ENCODE measurements around the gene NECTIN4. TPM values are rescaled to one million over a fixed set of nuclear protein-coding genes. Genes with fewer than 3 reads are reported as not detected.
"Not testable (repeated sequence)": the region's sequence is repeated elsewhere in the genome, so short reads cannot be mapped to it uniquely, and the experiment has no call there.

The NECTIN4 gene
- total RNA-seq, 2 experiments from 2014 or later = 0.05 TPM; not detected in 1

GRCh38 chr1:161038523-161039153 lies 50.7 kb downstream of the NECTIN4 start, which contains the start of gene TSTD1:
Gene TSTD1, minus strand, starts transcription at chr1:161038964. Its CDS starts 75 bp downstream, at chr1:161038889.
- peak; percentile 93 for DNase-seq
- Mint-ChIP-seq H3K9me3 (no peaks in the 10 kb centered on the region), H3K36me3 (peaks cover 25% of the 10 kb centered on the region), H3K4me3 (peak within 1 kb of the TSS; percentile 91), H3K27ac (peak within 1 kb of the TSS; percentile 82), H3K4me1 (ENCODE audit: low read depth) (peaks cover 36% of the 10 kb centered on the region), H3K27me3 (no peaks in the 10 kb centered on the region)
- ChIA-PET POLR2A (interaction anchor here (0.6 to 2.4 kb wide), 9 partner anchors 8 to 79 kb away, joined by 3 to 9 read pairs (median 4); partner anchors contain the start of genes ARHGAP30, F11R, NIT1 and PFDN2), CTCF (interaction anchor here (0.6 to 11.2 kb wide), 7 partner anchors 8 to 700 kb away, joined by 3 to 153 read pairs (median 4); partner anchors contain the start of gene KLHDC9)
- intact Hi-C loops (cut with micrococcal nuclease) = loop anchor here (2.0 kb wide), 1 partner anchor 18 kb away; the partner anchor contains the start of gene F11R

- Mint-ChIP-seq H3K27ac (peak overlapping the region; percentile 82), H3K36me3 (peaks cover 24% of the 10 kb centered on the region), H3K27me3 (no peaks in the 10 kb centered on the region), H3K4me1 (ENCODE audit: low read depth) (peaks cover 38% of the 10 kb centered on the region), H3K9me3 (no peaks in the 10 kb centered on the region), H3K4me3 (peak overlapping the region; percentile 91)
- intact Hi-C loops (cut with micrococcal nuclease) = loop anchor here (2.0 kb wide), 1 partner anchor 17 kb away; the partner anchor contains the start of gene F11R
- CTCF ChIA-PET = interaction anchor here (0.6 to 11.2 kb wide), 7 partner anchors 17 to 700 kb away, joined by 3 to 153 read pairs (median 4); partner anchors contain the start of genes F11R and KLHDC9
- DNase-seq = no peak
- POLR2A ChIA-PET = interaction anchor here (0.6 to 2.4 kb wide), 7 partner anchors 9 to 80 kb away, joined by 3 to 9 read pairs (median 4); partner anchors contain the start of genes ARHGAP30, F11R, NIT1 and PFDN2
These were observed 51.5 kb downstream of the NECTIN4 start for GRCh38 chr1:161037661-161038522.

- ChIA-PET CTCF (interaction anchor here (1.3 to 2.3 kb wide), 2 partner anchors 8 to 13 kb away, joined by 4 to 8 read pairs; partner anchors contain the start of gene F11R), POLR2A (interaction anchor here (0.7 kb wide), 1 partner anchor 13 kb away, joined by 3 read pairs; no protein-coding TSS in a partner anchor)
- Mint-ChIP-seq H3K27me3 (no peaks in the 10 kb centered on the region), H3K4me1 (ENCODE audit: low read depth) (peaks cover 32% of the 10 kb centered on the region), H3K36me3 (peaks cover 8% of the 10 kb centered on the region), H3K27ac (no peak overlapping the region), H3K9me3 (no peaks in the 10 kb centered on the region), H3K4me3 (no peak overlapping the region)
- no peak for DNase-seq
- intact Hi-C loops (cut with micrococcal nuclease) = no loop called here
These were observed 55.6 kb downstream of the NECTIN4 start for GRCh38 chr1:161033751-161034150.

GRCh38 chr1:161032409-161032808 lies 56.9 kb downstream of the NECTIN4 start:
- no peak overlapping the region for H3K4me3 Mint-ChIP-seq

GRCh38 chr1:161031874-161032273 lies 57.5 kb downstream of the NECTIN4 start:
- DNase-seq = no peak
- ChIA-PET CTCF (interaction anchor here (1.2 to 2.3 kb wide), 2 partner anchors 11 to 35 kb away, joined by 3 to 8 read pairs; partner anchors contain the start of gene F11R), POLR2A (interaction anchor here (0.6 to 1.3 kb wide), 2 partner anchors 13 to 133 kb away, joined by 3 to 4 read pairs; partner anchors contain the start of gene USF1)
- Mint-ChIP-seq H3K4me1 (ENCODE audit: low read depth) (peaks cover 28% of the 10 kb centered on the region), H3K27ac (no peak overlapping the region), H3K27me3 (no peaks in the 10 kb centered on the region), H3K4me3 (no peak overlapping the region), H3K9me3 (peaks cover 7% of the 10 kb centered on the region), H3K36me3 (peaks cover 15% of the 10 kb centered on the region)
- intact Hi-C loops (cut with micrococcal nuclease) = no loop called here

More at GRCh38 chr1:161032409-161032808, 56.9 kb downstream of the NECTIN4 start:
- peak overlapping the region; percentile 49 for H3K27ac Mint-ChIP-seq
- CTCF ChIA-PET = interaction anchor here (1.3 to 2.3 kb wide), 2 partner anchors 9 to 11 kb away, joined by 4 to 8 read pairs; partner anchors contain the start of gene F11R
- DNase-seq = no peak
- intact Hi-C loops (cut with micrococcal nuclease) = no loop called here
- H3K36me3 Mint-ChIP-seq = peaks cover 11% of the 10 kb centered on the region
- no peaks in the 10 kb centered on the region for H3K27me3 Mint-ChIP-seq
- POLR2A ChIA-PET = interaction anchor here (0.6 to 1.3 kb wide), 3 partner anchors 13 to 132 kb away, joined by 3 to 4 read pairs (median 3); partner anchors contain the start of gene USF1
- H3K4me1 Mint-ChIP-seq (ENCODE audit: low read depth) = peaks cover 26% of the 10 kb centered on the region
- H3K9me3 Mint-ChIP-seq = peaks cover 2% of the 10 kb centered on the region

- not testable (repeated sequence) for DNase-seq, H3K27me3 Mint-ChIP-seq, H3K27ac Mint-ChIP-seq
These were observed 59.9 kb downstream of the NECTIN4 start for GRCh38 chr1:161029466-161029865.

GRCh38 chr1:161026954-161027353 lies 62.4 kb downstream of the NECTIN4 start:
- Mint-ChIP-seq H3K36me3 (peaks cover 17% of the 10 kb centered on the region), H3K4me1 (ENCODE audit: low read depth) (peaks cover 20% of the 10 kb centered on the region)
- H3K27ac Mint-ChIP-seq; H3K4me3 Mint-ChIP-seq; H3K9me3 Mint-ChIP-seq; intact Hi-C loops (cut with micrococcal nuclease); H3K27me3 Mint-ChIP-seq; DNase-seq: not testable (repeated sequence)
- ChIA-PET POLR2A (interaction anchor here (0.7 to 0.9 kb wide), 3 partner anchors 11 to 78 kb away, joined by 3 read pairs; partner anchors contain the start of gene USF1), CTCF (interaction anchor here (1.4 kb wide), 1 partner anchor 29 kb away, joined by 4 read pairs; no protein-coding TSS in a partner anchor)

More at GRCh38 chr1:161029466-161029865, 59.9 kb downstream of the NECTIN4 start:
- H3K9me3 Mint-ChIP-seq; POLR2A ChIA-PET; H3K4me3 Mint-ChIP-seq; CTCF ChIA-PET; intact Hi-C loops (cut with micrococcal nuclease): not testable (repeated sequence)
- peaks cover 17% of the 10 kb centered on the region for H3K36me3 Mint-ChIP-seq
- peaks cover 28% of the 10 kb centered on the region for H3K4me1 Mint-ChIP-seq (ENCODE audit: low read depth)

- CTCF ChIA-PET = interaction anchor here (0.9 to 2.8 kb wide), 3 partner anchors 19 to 77 kb away, joined by 4 to 14 read pairs (median 5); no protein-coding TSS in a partner anchor
- H3K27ac Mint-ChIP-seq; H3K27me3 Mint-ChIP-seq; H3K9me3 Mint-ChIP-seq; H3K36me3 Mint-ChIP-seq; intact Hi-C loops (cut with micrococcal nuclease); H3K4me3 Mint-ChIP-seq; DNase-seq: not testable (repeated sequence)
- POLR2A ChIA-PET = interaction anchor here (0.8 to 2.2 kb wide), 3 partner anchors 9 to 25 kb away, joined by 3 to 6 read pairs (median 3); partner anchors contain the start of gene TSTD1
- H3K4me1 Mint-ChIP-seq (ENCODE audit: low read depth) = peaks cover 52% of the 10 kb centered on the region
These were observed 66.9 kb downstream of the NECTIN4 start for GRCh38 chr1:161022432-161022831.

GRCh38 chr1:161021970-161022353 lies 67.4 kb downstream of the NECTIN4 start:
- POLR2A ChIA-PET = interaction anchor here (1.0 to 2.2 kb wide), 4 partner anchors 9 to 146 kb away, joined by 3 to 6 read pairs (median 4); partner anchors contain the start of gene TSTD1
- H3K36me3 Mint-ChIP-seq = peaks cover 3% of the 10 kb centered on the region
- H3K27ac Mint-ChIP-seq = peak overlapping the region; percentile 82
- peaks cover 3% of the 10 kb centered on the region for H3K9me3 Mint-ChIP-seq
- no peak for DNase-seq
- intact Hi-C loops (cut with micrococcal nuclease) = loop anchor here (1.0 to 2.0 kb wide), 4 partner anchors 9 to 97 kb away; partner anchors contain the start of genes ARHGAP30, NIT1, PFDN2 and TSTD1
- H3K4me1 Mint-ChIP-seq (ENCODE audit: low read depth) = peaks cover 50% of the 10 kb centered on the region
- CTCF ChIA-PET = interaction anchor here (1.4 to 2.8 kb wide), 5 partner anchors 11 to 77 kb away, joined by 4 to 14 read pairs (median 5); no protein-coding TSS in a partner anchor
- H3K4me3 Mint-ChIP-seq = peak overlapping the region; percentile 86
- no peaks in the 10 kb centered on the region for H3K27me3 Mint-ChIP-seq

GRCh38 chr1:161021165-161021969 lies 68.0 kb downstream of the NECTIN4 start:
- DNase-seq = peak; percentile 92
- H3K27me3 Mint-ChIP-seq = no peaks in the 10 kb centered on the region
- peak overlapping the region; percentile 82 for H3K27ac Mint-ChIP-seq
- ChIA-PET CTCF (interaction anchor here (1.3 to 2.8 kb wide), 8 partner anchors 12 to 78 kb away, joined by 4 to 14 read pairs (median 5); partner anchors contain the start of genes KLHDC9 and USF1), POLR2A (interaction anchor here (0.8 to 2.2 kb wide), 7 partner anchors 8 to 147 kb away, joined by 3 to 10 read pairs (median 4); partner anchors contain the start of genes ARHGAP30, TSTD1 and USF1)
- intact Hi-C loops (cut with micrococcal nuclease) = loop anchor here (1.0 to 2.0 kb wide), 4 partner anchors 8 to 97 kb away; partner anchors contain the start of genes ARHGAP30, NIT1, PFDN2 and TSTD1
- no peaks in the 10 kb centered on the region for H3K36me3 Mint-ChIP-seq
- H3K4me3 Mint-ChIP-seq = peak overlapping the region; percentile 86
- peaks cover 51% of the 10 kb centered on the region for H3K4me1 Mint-ChIP-seq (ENCODE audit: low read depth)
- H3K9me3 Mint-ChIP-seq = no peaks in the 10 kb centered on the region

Data from activated CD4-positive, alpha-beta memory T cell treated with anti-CD3 and anti-CD28 coated beads for 36 hours (primary cell).